HepG2 (cell line): Measurements from ENCODE around the gene DCAF7. TPM values are rescaled to one million over a fixed set of nuclear protein-coding genes. Genes with fewer than 3 reads are reported as not detected.

Experiments
- AGO2 ChIP-seq: fragments of 200-400 bp; formaldehyde crosslinking; optimal IDR thresholded peaks from 2 replicates; pipeline ENCODE3; 2017; ENCODE audit warnings: mild to moderate bottlenecking, low read depth, low read length, moderate library complexity
- AHDC1 ChIP-seq: sonication (generic); formaldehyde crosslinking; IDR thresholded peaks from 2 replicates; pipeline ENCODE4 v1.5.1; 2020; ENCODE audit warnings: mild to moderate bottlenecking, missing genetic modification reagents, borderline replicate concordance
- AKNA ChIP-seq: sonication (generic); formaldehyde crosslinking; IDR thresholded peaks from 2 replicates; pipeline ENCODE4 v1.4.0; 2020; ENCODE audit warnings: missing genetic modification reagents, borderline replicate concordance
- ELK4 ChIP-seq: sonication (generic); formaldehyde crosslinking; IDR thresholded peaks from 2 replicates; pipeline ENCODE4 v1.9.0; 2021; ENCODE audit warnings: missing genetic modification reagents, borderline replicate concordance
- HNRNPLL ChIP-seq: fragments of 200-400 bp; formaldehyde crosslinking; IDR thresholded peaks from 2 replicates; pipeline ENCODE4 v1.6.1; 2017; ENCODE audit warnings: mild to moderate bottlenecking, low read depth, low read length; ENCODE audit not compliant: poor library complexity, severe bottlenecking
- RBM22 ChIP-seq: fragments of 200-400 bp; formaldehyde crosslinking; optimal IDR thresholded peaks from 2 replicates; pipeline ENCODE3; 2017; ENCODE audit warnings: mild to moderate bottlenecking, low read length, moderate library complexity
- ZC3H4 ChIP-seq: sonication (generic); formaldehyde crosslinking; IDR thresholded peaks from 2 replicates; pipeline ENCODE4 v1.4.0; 2020; ENCODE audit warnings: missing genetic modification reagents, borderline replicate concordance
- ZFP62 ChIP-seq: sonication (generic); formaldehyde crosslinking; IDR thresholded peaks from 2 replicates; pipeline ENCODE4 v1.4.0; 2020; ENCODE audit warnings: missing genetic modification reagents
- ZFX ChIP-seq: sonication (generic); formaldehyde crosslinking; IDR thresholded peaks from 2 replicates; pipeline ENCODE4 v1.4.0; 2020; ENCODE audit warnings: mild to moderate bottlenecking, low read depth, missing genetic modification reagents, moderate library complexity
- ZNF34 ChIP-seq: sonication (generic); formaldehyde crosslinking; IDR thresholded peaks from 2 replicates; pipeline ENCODE4 v1.4.0; 2020; ENCODE audit warnings: mild to moderate bottlenecking, missing genetic modification reagents, borderline replicate concordance
- ZNF44 ChIP-seq: sonication (generic); formaldehyde crosslinking; IDR thresholded peaks from 2 replicates; pipeline ENCODE4 v1.5.1; 2020; ENCODE audit warnings: mild to moderate bottlenecking, missing genetic modification reagents
- ZNF569 ChIP-seq: sonication (generic); formaldehyde crosslinking; IDR thresholded peaks from 2 replicates; pipeline ENCODE4 v1.5.0; 2020; ENCODE audit warnings: mild to moderate bottlenecking, missing genetic modification reagents, moderate library complexity, borderline replicate concordance
- polyA plus RNA-seq, 8 experiments: library from polyadenylated mRNA; depleted of rRNA in 3 of 8; stranded (reverse) in 7 of 8; unstranded in 1 of 8; fragments of >200 nt; fragmentation: Illumina TruSeq in 4 of 8; extraction: Trizol in 4 of 8; gene quantifications; 2 replicates each; pipeline versions ENCODE4 v1.2.1 to v1.2.3, GENCODE V29; 2011 to 2016; ENCODE audit warnings: low read depth in 4 of 8, missing spikeins in 1 of 8, mixed read lengths in 1 of 8; ENCODE audit not compliant: insufficient read depth in 1 of 8
- total RNA-seq, 5 experiments: library from RNA; depleted of rRNA; stranded (reverse); fragments of >200 nt; fragmentation: Illumina TruSeq; extraction: Trizol; gene quantifications; 2 replicates each; pipeline ENCODE4 v1.2.3, GENCODE V29; 2016; ENCODE audit warnings: low read depth in 1 of 5
- TF ChIP-seq, protein P1 (sequence below): sonication (generic); formaldehyde crosslinking; IDR thresholded peaks from 2 replicates; pipeline ENCODE4 v1.4.0; 2020; ENCODE audit warnings: missing genetic modification reagents

DCAF7 gene
- total and polyA plus RNA-seq, 2 of the 13 experiments (the other 11 are each of a cell fraction or from before 2014, with no cell fraction given) = 55.2 to 73.4 TPM

- TF ChIP-seq AHDC1 (CRISPR knock-in tag) (no peak), ZNF34 (no peak), ZFX (CRISPR knock-in tag) (no peak), RBM22 (no peak), ZNF569 (CRISPR knock-in tag) (no peak), AKNA (CRISPR knock-in tag) (no peak), ELK4 (CRISPR knock-in tag) (no peak), AGO2 (peak; percentile 11), ZNF44 (0 out of 2 replicates have a peak, but pooled peaks have one; percentile 10), ZC3H4 (no peak), HNRNPLL (no peak), ZFP62 (CRISPR knock-in tag) (no peak)
- TF ChIP-seq, protein P1, sequence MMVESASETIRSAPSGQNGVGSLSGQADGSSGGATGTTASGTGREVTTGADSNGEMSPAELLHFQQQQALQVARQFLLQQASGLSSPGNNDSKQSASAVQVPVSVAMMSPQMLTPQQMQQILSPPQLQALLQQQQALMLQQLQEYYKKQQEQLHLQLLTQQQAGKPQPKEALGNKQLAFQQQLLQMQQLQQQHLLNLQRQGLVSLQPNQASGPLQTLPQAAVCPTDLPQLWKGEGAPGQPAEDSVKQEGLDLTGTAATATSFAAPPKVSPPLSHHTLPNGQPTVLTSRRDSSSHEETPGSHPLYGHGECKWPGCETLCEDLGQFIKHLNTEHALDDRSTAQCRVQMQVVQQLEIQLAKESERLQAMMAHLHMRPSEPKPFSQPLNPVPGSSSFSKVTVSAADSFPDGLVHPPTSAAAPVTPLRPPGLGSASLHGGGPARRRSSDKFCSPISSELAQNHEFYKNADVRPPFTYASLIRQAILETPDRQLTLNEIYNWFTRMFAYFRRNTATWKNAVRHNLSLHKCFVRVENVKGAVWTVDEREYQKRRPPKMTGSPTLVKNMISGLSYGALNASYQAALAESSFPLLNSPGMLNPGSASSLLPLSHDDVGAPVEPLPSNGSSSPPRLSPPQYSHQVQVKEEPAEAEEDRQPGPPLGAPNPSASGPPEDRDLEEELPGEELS = no peak
These were observed 51.4 kb downstream of the DCAF7 start (continued) for GRCh38 chr17:63601439-63602371.
